ENCODE data around the gene MYLK. TPM values are rescaled to one million over a fixed set of nuclear protein-coding genes. Genes with fewer than 3 reads are reported as not detected.
A peak's percentile ranks its signal among the peaks of the same experiment; 100 is the strongest.

Gene MYLK
- total and polyA plus RNA-seq, 2 of the 4 experiments (the other 2 are of a cell fraction): 299 to 484 TPM

GRCh38 chr3:123843668-123844067 is 40.5 kb downstream of the MYLK start:
- H3K23ac ChIP-seq (ENCODE audit: low read depth, low read length): peak overlapping the region; percentile 4; the same call in 1 of the 2 replicates
- no peak overlapping the region for H3K9ac ChIP-seq (ENCODE audit: low read depth, low read length)
- peak overlapping the region; percentile 37; the same call in 1 of the 2 replicates for H2BK120ac ChIP-seq (ENCODE audit: low read depth, low read length)
- H3K14ac ChIP-seq (replicated peaks; ENCODE audit: low read depth, low read length): 0 out of 2 replicates have a peak overlapping the region, but pooled peaks have one; percentile 68
- H2AK5ac ChIP-seq (ENCODE audit: low read depth, low read length): peak overlapping the region; percentile 42; the same call in 1 of the 2 replicates
- no peak overlapping the region for H2AFZ ChIP-seq (replicated peaks; ENCODE audit: low read length, poor library complexity)
- intact Hi-C loops (cut with micrococcal nuclease): no loop called here
- peaks cover 9% of the 10 kb centered on the region; the same call in 1 of the 2 replicates for H4K20me1 ChIP-seq (ENCODE audit: insufficient read depth, low read length)
- dilution Hi-C loops (cut with HindIII; ENCODE audit: low sequenced_read_pairs, unreplicated experiment): no loop called here
- H3K9me1 ChIP-seq (ENCODE audit: insufficient read depth, low read length): peaks cover 6% of the 10 kb centered on the region; the same call in 1 of the 2 replicates
- peak overlapping the region; percentile 13; the same call in 1 of the 2 replicates for H4K91ac ChIP-seq (ENCODE audit: insufficient read depth, low read depth, low read length)
- ATAC-seq (ENCODE audit: low read depth) (peak; percentile 44), DNase-seq (peak; percentile 72)
- TF ChIP-seq BHLHE40 (IDR thresholded peaks at IDR 0.05; ENCODE audit: low read depth, low read length) (no peak), CTCF (conservative IDR thresholded peaks at IDR 0.05; ENCODE audit: low read depth, low read length) (no peak), NFE2L2 (IDR thresholded peaks at IDR 0.05; ENCODE audit: low read depth, low read length) (no peak), CEBPB (IDR thresholded peaks at IDR 0.05; ENCODE audit: low read depth, low read length) (no peak), RCOR1 (IDR thresholded peaks at IDR 0.05; ENCODE audit: insufficient replicate concordance, low read length) (no peak), USF2 (IDR thresholded peaks at IDR 0.05; ENCODE audit: low read depth, low read length) (no peak), SMC3 (IDR thresholded peaks at IDR 0.05; ENCODE audit: low read depth, low read length) (no peak), MXI1 (IDR thresholded peaks at IDR 0.05; ENCODE audit: borderline replicate concordance, low read depth, low read length) (no peak), RFX5 (IDR thresholded peaks at IDR 0.05; ENCODE audit: low read depth, low read length) (no peak), ELK1 (IDR thresholded peaks at IDR 0.05; ENCODE audit: borderline replicate concordance, low read depth, low read length) (no peak), MAFK (IDR thresholded peaks at IDR 0.05; ENCODE audit: low read depth, low read length) (no peak), POLR2A (IDR thresholded peaks at IDR 0.05; ENCODE audit: low read depth, low read length) (no peak), CHD1 (IDR thresholded peaks at IDR 0.05; ENCODE audit: low read depth, low read length) (no peak)
- peaks cover 5% of the 10 kb centered on the region; the same call in 1 of the 2 replicates for H3K4me1 ChIP-seq (ENCODE audit: control insufficient read depth, insufficient read depth, low read length)
- H3K27me3 ChIP-seq (ENCODE audit: control insufficient read depth, insufficient read depth, low read length): no peaks in the 10 kb centered on the region
- no TSS peak for BruUV-seq (replicated peaks)
- H3K27ac ChIP-seq (ENCODE audit: insufficient read depth, low read length): no peak overlapping the region
- peaks cover 21 to 43% of the 10 kb centered on the region in 2 experiments for H3K79me1 ChIP-seq (ENCODE audit: low read depth in 1 of 2, low read length in 2 of 2)
- H2BK5ac ChIP-seq (ENCODE audit: low read depth, low read length, poor library complexity, severe bottlenecking): peak overlapping the region; percentile 31
- peak overlapping the region; percentile 41; the same call in 1 of the 3 replicates for H2BK15ac ChIP-seq (ENCODE audit: low read depth, low read length)
- H2AK9ac ChIP-seq (replicated peaks; ENCODE audit: low read depth, low read length, poor library complexity): no peak overlapping the region
- H3K4me3 ChIP-seq (ENCODE audit: insufficient read depth, low read depth, low read length): no peak overlapping the region
- peaks cover 17% of the 10 kb centered on the region for H3K36me3 ChIP-seq (ENCODE audit: control insufficient read depth, insufficient read depth, low read length)
- H4K5ac ChIP-seq (ENCODE audit: low read depth, low read length): no peak overlapping the region; the same call in 1 of the 2 replicates
- H3K9me3 ChIP-seq (ENCODE audit: control insufficient read depth, insufficient read depth, low read length): peaks cover 20% of the 10 kb centered on the region
- ChIA-PET POLR2A (ENCODE audit: unreplicated experiment) (no interaction called here), CTCF (no interaction called here)
- H2BK20ac ChIP-seq (ENCODE audit: low read depth, low read length): peak overlapping the region; percentile 8; the same call in 1 of the 2 replicates
- H3K4me2 ChIP-seq (ENCODE audit: low read depth, low read length): no peak overlapping the region
- in situ Hi-C loops (cut with MboI; ENCODE audit: low sequenced_read_pairs): no loop called here
- H3K4ac ChIP-seq (ENCODE audit: low read depth, low read length): 0 out of 2 replicates have a peak overlapping the region, but pooled peaks have one; percentile 20
- no peak overlapping the region for H3K56ac ChIP-seq (ENCODE audit: extremely low read depth, insufficient read depth, low read length)
- H4K8ac ChIP-seq (ENCODE audit: low read depth in 2 of 2, low read length in 2 of 2): peak overlapping the region; percentile 47 to 59; a peak in 2 of 4 replicates
- no peak overlapping the region; the same call in 1 of the 2 replicates for H3K18ac ChIP-seq (ENCODE audit: low read depth, low read length)

Data from IMR-90 (cell line).